ENCODE results near the gene ALDH8A1. TPM values are rescaled to one million over a fixed set of nuclear protein-coding genes. Genes with fewer than 3 reads are reported as not detected.

The ALDH8A1 gene
- total and polyA plus RNA-seq, 12 donors = 0.09 to 1.7 (median 0.24) TPM; not detected in 5

GRCh38 chr6:134945045-134945444 lies 4.9 kb downstream of the ALDH8A1 start:
- H3K4me3 ChIP-seq = no peak overlapping the region
- no peak for ATAC-seq
- intact Hi-C loops (cut with DNase I) = loop anchor here in 2 of 10 donors (10.0 kb wide), 2 partner anchors 300 to 790 kb away; no protein-coding TSS in a partner anchor
- peaks cover 0 to 7% (median 0%) of the 10 kb centered on the region in 11 donors for H3K9me3 ChIP-seq
- DNase-seq = no peak
- no peak for TF ChIP-seq CTCF (IDR thresholded peaks at IDR 0.05)
- no peak overlapping the region for H3K27ac ChIP-seq
- H3K36me3 ChIP-seq = no peaks in the 10 kb centered on the region
- H3K27me3 ChIP-seq = no peaks in the 10 kb centered on the region
- no peaks in the 10 kb centered on the region for H3K4me1 ChIP-seq

GRCh38 chr6:134943522-134944111 lies 6.3 kb downstream of the ALDH8A1 start:
- intact Hi-C loops (cut with DNase I) = loop anchor here in 7 of 10 donors (2.0 to 10.0 kb wide), 6 partner anchors 56 to 821 kb away; no protein-coding TSS in a partner anchor
- no peaks in the 10 kb centered on the region for H3K27me3 ChIP-seq
- no peaks in the 10 kb centered on the region for H3K36me3 ChIP-seq
- no peak for ATAC-seq
- WGBS, 2 donors = 96 to 97% methylated on average over 9 of the region's 9 CpGs
- H3K27ac ChIP-seq = no peak overlapping the region
- peaks cover 0 to 7% (median 0%) of the 10 kb centered on the region in 11 donors for H3K9me3 ChIP-seq
- H3K4me3 ChIP-seq = no peak overlapping the region
- H3K4me1 ChIP-seq = no peaks in the 10 kb centered on the region
- DNase-seq = no peak
- TF ChIP-seq CTCF (IDR thresholded peaks at IDR 0.05) = no peak

- Histone ChIP-seq H3K36me3 (no peaks in the 10 kb centered on the region), H3K27me3 (no peaks in the 10 kb centered on the region), H3K4me3 (no peak overlapping the region), H3K4me1 (no peaks in the 10 kb centered on the region), H3K27ac (no peak overlapping the region), H3K9me3 (no peaks in the 10 kb centered on the region)
- no peak for DNase-seq
- intact Hi-C loops (cut with DNase I) = loop anchor here in 4 of 10 donors (2.0 to 10.0 kb wide), 5 partner anchors 114 to 816 kb away; no protein-coding TSS in a partner anchor
- TF ChIP-seq CTCF (IDR thresholded peaks at IDR 0.05) = no peak
- 55 to 65% methylated on average over 5 of the region's 5 CpGs for WGBS, 2 donors
- no peak for ATAC-seq
Observed at GRCh38 chr6:134938896-134939295, 11.0 kb downstream of the ALDH8A1 start.

- Histone ChIP-seq H3K9me3 (no peaks in the 10 kb centered on the region), H3K36me3 (no peaks in the 10 kb centered on the region), H3K4me3 (no peak overlapping the region), H3K27me3 (no peaks in the 10 kb centered on the region), H3K4me1 (no peaks in the 10 kb centered on the region), H3K27ac (no peak overlapping the region)
- ATAC-seq (no peak), DNase-seq (no peak)
- WGBS, 2 donors = 82 to 90% methylated on average over 5 of the region's 5 CpGs
- intact Hi-C loops (cut with DNase I) = loop anchor here in 3 of 10 donors (10.0 kb wide), 4 partner anchors 113 to 813 kb away; no protein-coding TSS in a partner anchor
- no peak for TF ChIP-seq CTCF (IDR thresholded peaks at IDR 0.05)
Observed at GRCh38 chr6:134937426-134937825, 12.5 kb downstream of the ALDH8A1 start.

All from heart right ventricle (tissue), 16 donors.